ENCODE data around the gene CTNNA2. TPM values are rescaled to one million over a fixed set of nuclear protein-coding genes. Genes with fewer than 3 reads are reported as not detected.

Gene CTNNA2
- total and polyA plus RNA-seq, 4 donors, result 0.01 to 0.37 TPM; not detected in 2

GRCh38 chr2:80413136-80413535, 900.3 kb downstream of the CTNNA2 start:
- Histone ChIP-seq H3K27ac (ENCODE audit: low read depth in 1 of 2, low read length in 1 of 2) (no peak overlapping the region), H3K36me3 (ENCODE audit: control insufficient read depth in 4 of 4, insufficient read depth in 4 of 4, low read length in 4 of 4) (no peaks in the 10 kb centered on the region), H3K9ac (ENCODE audit: insufficient read depth in 1 of 2, low read length in 2 of 2) (no peak overlapping the region), H3K4me3 (no peak overlapping the region), H3K27me3 (ENCODE audit: control insufficient read depth in 3 of 3, insufficient read depth in 3 of 3, low read length in 2 of 3) (no peaks in the 10 kb centered on the region), H3K9me3 (ENCODE audit: control insufficient read depth in 4 of 4, insufficient read depth in 3 of 4, low read length in 3 of 4) (peaks cover 0 to 4% (median 4%) of the 10 kb centered on the region in 4 donors), H3K4me1 (ENCODE audit: control insufficient read depth in 5 of 5, insufficient read depth in 5 of 5, low read length in 5 of 5) (no peaks in the 10 kb centered on the region)
- ATAC-seq (ENCODE audit: insufficient read depth, low FRiP score), result no peak
- TF ChIP-seq, protein P1, sequence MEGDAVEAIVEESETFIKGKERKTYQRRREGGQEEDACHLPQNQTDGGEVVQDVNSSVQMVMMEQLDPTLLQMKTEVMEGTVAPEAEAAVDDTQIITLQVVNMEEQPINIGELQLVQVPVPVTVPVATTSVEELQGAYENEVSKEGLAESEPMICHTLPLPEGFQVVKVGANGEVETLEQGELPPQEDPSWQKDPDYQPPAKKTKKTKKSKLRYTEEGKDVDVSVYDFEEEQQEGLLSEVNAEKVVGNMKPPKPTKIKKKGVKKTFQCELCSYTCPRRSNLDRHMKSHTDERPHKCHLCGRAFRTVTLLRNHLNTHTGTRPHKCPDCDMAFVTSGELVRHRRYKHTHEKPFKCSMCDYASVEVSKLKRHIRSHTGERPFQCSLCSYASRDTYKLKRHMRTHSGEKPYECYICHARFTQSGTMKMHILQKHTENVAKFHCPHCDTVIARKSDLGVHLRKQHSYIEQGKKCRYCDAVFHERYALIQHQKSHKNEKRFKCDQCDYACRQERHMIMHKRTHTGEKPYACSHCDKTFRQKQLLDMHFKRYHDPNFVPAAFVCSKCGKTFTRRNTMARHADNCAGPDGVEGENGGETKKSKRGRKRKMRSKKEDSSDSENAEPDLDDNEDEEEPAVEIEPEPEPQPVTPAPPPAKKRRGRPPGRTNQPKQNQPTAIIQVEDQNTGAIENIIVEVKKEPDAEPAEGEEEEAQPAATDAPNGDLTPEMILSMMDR (IDR thresholded peaks at IDR 0.05; ENCODE audit: control extremely low read depth, extremely low read depth), result no peak
- WGBS, 2 donors, result 85 to 87% methylated on average over 3 of the region's 3 CpGs
- DNase-seq, result no peak

DNA sequence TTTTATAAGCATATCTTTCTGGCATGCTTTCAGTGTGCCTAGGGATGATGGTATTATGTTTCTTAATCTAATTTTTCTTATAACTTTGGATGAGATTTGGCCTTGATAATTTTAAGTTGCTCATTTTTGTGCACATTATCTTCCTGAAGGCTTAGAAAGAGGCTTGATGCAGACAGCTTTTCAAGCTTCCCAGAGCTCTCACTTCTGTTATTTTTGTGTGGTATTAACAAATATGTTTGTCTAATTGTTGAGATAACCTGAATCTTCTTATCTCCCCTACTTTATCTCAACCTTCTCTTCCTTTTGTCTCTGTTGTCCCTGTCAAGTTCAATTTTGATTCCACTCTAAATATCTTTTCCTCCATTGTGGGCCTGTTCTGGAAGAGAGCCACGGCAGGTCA, 904.9 kb downstream of the CTNNA2 start:
- Histone ChIP-seq H3K27me3 (ENCODE audit: control insufficient read depth in 3 of 3, insufficient read depth in 3 of 3, low read length in 2 of 3) (no peaks in the 10 kb centered on the region), H3K4me1 (ENCODE audit: control insufficient read depth in 5 of 5, insufficient read depth in 5 of 5, low read length in 5 of 5) (peaks cover 0 to 3% (median 0%) of the 10 kb centered on the region in 5 donors), H3K36me3 (ENCODE audit: control insufficient read depth in 4 of 4, insufficient read depth in 4 of 4, low read length in 4 of 4) (no peaks in the 10 kb centered on the region), H3K4me3 (no peak overlapping the region), H3K9me3 (ENCODE audit: control insufficient read depth in 4 of 4, insufficient read depth in 3 of 4, low read length in 3 of 4) (peaks cover 0 to 4% (median 2%) of the 10 kb centered on the region in 4 donors), H3K27ac (ENCODE audit: low read depth in 1 of 2, low read length in 1 of 2) (no peak overlapping the region), H3K9ac (ENCODE audit: insufficient read depth in 1 of 2, low read length in 2 of 2) (no peak overlapping the region)
- TF ChIP-seq, protein P1 (IDR thresholded peaks at IDR 0.05; ENCODE audit: control extremely low read depth, extremely low read depth), result no peak
- no peak for DNase-seq
- ATAC-seq (ENCODE audit: insufficient read depth, low FRiP score), result no peak
- 80 to 84% methylated on average over 1 of the region's 1 CpG for WGBS, 2 donors

DNA sequence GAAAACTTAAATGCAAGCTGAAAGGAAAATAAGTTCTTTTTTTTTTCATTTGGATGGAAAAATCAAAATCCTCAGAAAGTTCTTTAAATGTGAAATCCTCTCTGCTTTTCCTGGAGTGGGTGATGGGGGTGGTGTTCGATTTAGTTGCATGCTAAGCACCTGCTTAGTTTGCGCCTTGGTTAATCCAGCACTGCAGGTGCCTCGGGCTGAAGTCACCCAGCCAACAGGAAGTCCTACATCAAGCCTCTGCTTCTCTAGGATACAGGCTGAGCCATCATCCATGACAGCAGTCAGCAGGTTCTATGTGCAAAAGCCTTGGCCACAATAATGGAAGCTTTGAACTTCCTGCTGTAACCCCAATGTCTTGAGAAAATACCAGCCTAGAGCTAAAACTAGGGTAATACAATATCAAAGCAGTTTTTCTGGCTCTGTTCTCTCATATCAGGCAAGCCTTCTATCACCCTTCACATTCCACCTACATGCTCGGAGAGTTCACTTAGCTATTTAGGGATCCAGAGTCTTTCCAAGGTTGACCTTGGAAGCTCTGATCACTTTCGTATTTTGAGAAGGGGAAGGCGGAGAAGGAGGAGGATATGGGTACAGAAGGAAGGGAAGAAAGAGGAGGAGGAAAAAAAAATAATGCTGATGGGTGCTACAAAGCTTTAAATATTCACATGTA, 907.8 kb downstream of the CTNNA2 start:
- no peak overlapping the region for H3K4me3 ChIP-seq
- DNase-seq (no peak), ATAC-seq (ENCODE audit: insufficient read depth, low FRiP score) (no peak)
- no peaks in the 10 kb centered on the region for H3K9me3 ChIP-seq (ENCODE audit: control insufficient read depth in 4 of 4, insufficient read depth in 3 of 4, low read length in 3 of 4)
- H3K36me3 ChIP-seq (ENCODE audit: control insufficient read depth in 4 of 4, insufficient read depth in 4 of 4, low read length in 4 of 4), result no peaks in the 10 kb centered on the region
- H3K27me3 ChIP-seq (ENCODE audit: control insufficient read depth in 3 of 3, insufficient read depth in 3 of 3, low read length in 2 of 3), result no peaks in the 10 kb centered on the region
- peaks cover 0 to 3% (median 0%) of the 10 kb centered on the region in 5 donors for H3K4me1 ChIP-seq (ENCODE audit: control insufficient read depth in 5 of 5, insufficient read depth in 5 of 5, low read length in 5 of 5)
- 71 to 80% methylated on average over 6 of the region's 6 CpGs for WGBS, 2 donors
- H3K27ac ChIP-seq (ENCODE audit: low read depth in 1 of 2, low read length in 1 of 2), result no peak overlapping the region
- TF ChIP-seq, protein P1 (IDR thresholded peaks at IDR 0.05; ENCODE audit: control extremely low read depth, extremely low read depth), result no peak
- no peak overlapping the region for H3K9ac ChIP-seq (ENCODE audit: insufficient read depth in 1 of 2, low read length in 2 of 2)
